GM21723 (cell line): ENCODE data around the gene WDSUB1.
A peak's percentile ranks its signal among the peaks of the same experiment; 100 is the strongest.

Source experiments
- ATAC-seq: cut with Tn5 transposase; IDR thresholded peaks from one replicate; pipeline ENCODE4 v1.9.1; 2021; ENCODE audit warnings: mild to moderate bottlenecking, moderate library complexity; ENCODE audit not compliant: unreplicated experiment

Gene WDSUB1

DNA sequence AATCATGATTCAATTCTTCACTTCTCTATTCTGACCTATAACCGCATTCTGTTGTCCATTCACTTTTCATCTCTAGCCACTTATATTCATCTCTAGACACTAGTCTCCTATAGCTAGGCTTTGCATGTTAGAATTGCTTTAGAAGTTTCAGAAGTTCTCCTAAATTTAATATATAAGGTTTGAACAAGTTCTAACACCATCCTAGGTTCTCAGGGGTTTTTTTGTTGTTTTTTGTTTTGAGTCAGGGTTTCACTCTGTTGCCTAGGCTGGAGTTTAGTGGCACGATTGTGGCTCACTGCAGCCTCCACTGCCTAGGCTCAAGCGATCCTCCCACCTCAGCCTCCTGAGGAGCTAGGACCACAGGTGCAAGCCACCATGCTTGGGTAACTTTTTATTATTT is 19.9 kb downstream of the WDSUB1 start:
- peak; percentile 55 for ATAC-seq

- no peak for ATAC-seq
Observed at GRCh38 chr2:159265171-159265576, 21.3 kb downstream of the WDSUB1 start.

DNA sequence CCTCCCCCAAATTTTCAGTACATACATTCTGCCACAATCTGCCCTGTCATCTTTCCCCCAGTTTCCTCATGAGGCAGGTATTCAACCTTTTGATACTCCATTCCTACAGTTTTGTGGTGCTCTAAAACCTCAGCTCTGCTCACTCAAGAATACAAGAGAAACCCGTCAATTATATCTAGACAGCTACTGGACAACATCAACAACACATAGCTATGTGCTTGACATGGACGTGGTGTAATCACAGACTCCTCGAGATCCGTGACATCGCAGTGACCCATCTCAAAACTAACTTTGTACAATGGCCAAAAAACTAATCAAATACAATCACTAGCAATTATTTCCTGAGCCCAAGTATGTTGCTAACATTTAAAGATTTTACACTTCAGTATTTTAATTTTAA is 23.6 kb downstream of the WDSUB1 start:
- no peak for ATAC-seq

DNA sequence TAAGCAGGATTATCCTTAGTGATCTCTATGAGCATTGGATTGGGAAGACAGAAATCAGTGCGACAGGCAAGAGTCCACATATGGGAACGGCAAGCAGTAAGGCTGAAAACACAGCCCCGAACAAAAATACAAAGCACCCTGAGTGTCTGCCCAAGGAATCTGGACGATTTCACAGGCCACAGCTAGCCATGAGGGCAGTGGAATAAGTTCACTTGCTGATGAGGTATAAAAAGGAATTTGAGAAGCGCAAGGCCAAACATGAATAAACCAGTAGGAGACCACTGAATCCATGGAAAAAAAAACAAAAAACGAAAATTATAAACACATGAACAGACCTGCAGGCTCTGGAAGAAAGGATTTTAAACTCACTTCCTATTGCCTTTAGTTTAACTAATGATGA is 24.3 kb downstream of the WDSUB1 start:
- no peak for ATAC-seq

DNA sequence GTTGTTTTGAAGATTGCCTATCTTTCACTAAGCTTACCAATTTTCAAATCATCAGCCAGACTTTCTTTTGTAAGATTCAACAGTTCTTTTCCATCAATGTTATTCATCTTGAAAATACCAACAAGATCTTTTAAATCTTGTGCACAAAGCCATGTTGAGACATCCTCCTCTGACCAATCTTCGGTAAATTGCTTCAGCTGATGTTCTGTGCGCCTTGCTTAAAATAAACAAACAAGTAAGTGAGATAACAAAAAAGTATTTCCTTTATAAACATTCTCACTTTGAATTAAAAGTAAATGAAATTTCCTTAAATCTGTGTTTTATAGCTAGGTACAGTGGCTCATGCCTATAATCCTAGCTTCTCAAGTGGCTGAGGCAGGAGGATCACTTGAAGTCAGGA is 30.3 kb downstream of the WDSUB1 start:
- ATAC-seq, result no peak

DNA sequence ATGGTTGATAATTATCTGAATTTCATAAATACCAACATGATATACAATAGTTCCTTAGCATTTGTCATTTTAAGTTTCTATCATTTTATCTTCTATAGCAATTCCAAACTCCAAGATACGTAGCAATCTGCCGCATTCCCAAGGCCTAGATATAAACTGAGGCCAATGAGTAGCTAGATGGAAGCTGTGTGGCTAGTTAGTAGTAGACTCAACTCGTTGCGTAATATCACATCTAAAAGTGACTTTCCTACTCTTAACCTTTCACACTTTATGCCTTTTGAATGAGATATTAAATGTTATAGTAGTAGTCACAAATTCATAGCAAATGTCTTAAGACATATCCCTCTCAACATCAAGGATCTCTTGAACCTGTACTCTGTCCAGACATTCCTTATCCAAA is 33.6 kb downstream of the WDSUB1 start:
- no peak for ATAC-seq

GRCh38 chr2:159251296-159252173 is 35.0 kb downstream of the WDSUB1 start:
- ATAC-seq, result no peak

- ATAC-seq, result peak; percentile 71
Observed at GRCh38 chr2:159249990-159250715, 36.4 kb downstream of the WDSUB1 start.

DNA sequence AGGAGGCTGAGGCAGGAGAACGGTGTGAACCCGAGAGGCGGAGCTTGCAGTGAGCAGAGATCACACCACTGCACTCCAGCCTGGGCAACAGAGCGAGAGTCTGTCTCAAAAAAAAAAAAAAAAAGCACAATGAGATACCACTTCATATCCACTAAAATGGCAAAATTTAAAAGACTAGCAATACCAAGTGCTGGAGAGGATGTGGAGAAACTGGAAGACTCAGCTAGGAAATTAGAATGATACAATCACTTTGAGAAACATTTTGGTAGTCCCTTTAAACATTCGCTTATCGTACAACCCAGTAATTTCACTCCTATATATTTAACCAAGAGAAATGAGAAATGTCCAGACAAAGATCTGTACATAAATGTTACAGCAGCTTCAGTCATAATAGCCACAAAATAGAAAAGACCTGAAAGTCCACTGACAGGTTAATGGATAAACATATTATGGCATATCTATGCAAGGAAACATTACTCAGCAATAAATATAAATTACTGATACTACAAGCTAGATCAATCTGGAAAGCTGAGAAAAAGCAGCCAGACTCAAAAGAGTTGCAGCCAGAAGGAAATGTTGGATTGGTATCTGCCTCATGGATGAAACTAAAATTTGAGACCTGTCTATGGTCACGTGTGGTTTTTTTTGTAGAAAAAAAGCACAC is 40.0 kb downstream of the WDSUB1 start:
- ATAC-seq, result no peak

DNA sequence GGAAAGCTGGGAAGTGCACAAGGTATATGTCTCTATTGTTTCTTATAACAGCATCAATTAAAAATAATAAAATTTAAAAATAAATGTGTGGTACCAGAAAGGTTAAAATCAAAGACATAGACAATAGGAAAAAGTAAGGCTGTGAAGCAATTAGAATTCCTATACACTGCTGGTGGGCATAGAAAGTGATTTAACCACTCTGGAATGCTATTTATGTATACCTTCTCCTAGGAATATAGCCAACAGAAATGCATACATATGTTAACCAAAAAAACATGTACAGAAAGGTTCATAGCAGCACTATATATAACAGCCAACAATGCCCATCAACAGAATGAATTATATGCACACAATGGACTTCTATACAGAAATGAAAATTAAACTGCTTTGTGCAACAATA is 43.0 kb downstream of the WDSUB1 start:
- ATAC-seq, result no peak

DNA sequence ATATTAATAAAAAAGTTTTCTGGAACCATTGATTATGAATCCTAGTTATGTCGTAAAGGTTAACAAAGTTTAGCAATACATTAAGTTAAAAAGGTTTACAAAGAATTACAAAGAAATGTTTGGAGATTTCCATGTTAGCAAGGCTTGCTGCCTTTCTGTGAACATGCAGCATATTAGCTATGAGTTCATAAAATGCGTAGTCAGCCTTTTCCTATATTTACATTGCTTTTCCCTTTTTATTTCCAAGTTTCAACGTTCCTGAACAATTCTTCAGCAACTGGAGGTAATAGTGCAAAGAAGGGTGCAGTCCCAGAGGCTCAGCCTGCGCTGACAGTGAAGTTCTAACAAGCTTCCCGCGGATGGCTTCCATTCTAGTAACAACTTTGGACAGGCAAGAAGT is 51.6 kb downstream of the WDSUB1 start:
- no peak for ATAC-seq

DNA sequence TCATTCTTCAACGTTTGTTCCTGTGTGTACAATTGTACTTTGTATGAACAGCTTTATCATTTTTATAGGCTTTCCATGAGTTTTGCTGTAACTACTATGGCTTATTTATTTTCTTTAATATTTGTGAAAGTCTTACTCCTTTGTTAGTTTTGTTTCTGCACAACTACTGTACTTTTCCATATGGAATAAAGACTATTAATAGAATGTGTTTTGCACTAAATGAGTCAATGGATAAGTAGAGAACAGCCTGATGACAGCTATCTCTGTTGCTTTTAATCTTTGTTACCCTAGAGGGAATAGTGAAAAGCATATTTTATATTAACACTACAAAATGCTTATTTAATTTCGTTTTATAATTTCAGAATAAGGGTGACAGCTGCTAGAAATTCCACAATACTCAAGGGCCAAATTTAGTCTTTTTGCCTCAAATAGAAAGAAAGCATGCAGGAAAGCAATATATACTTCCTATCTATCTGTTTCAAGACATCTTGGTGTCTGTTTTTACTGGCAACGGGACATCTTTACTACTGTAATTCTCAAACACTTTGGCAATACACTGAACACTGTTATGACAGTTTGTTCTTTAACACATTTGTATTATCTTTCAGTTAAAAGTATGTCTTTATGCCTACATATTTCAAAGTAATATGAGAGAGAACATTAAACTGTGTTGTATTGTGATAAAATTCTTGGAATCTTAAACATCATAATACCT is 53.9 kb downstream of the WDSUB1 start:
- no peak for ATAC-seq

- ATAC-seq, result no peak
Observed at GRCh38 chr2:159230145-159230877, 56.2 kb downstream of the WDSUB1 start.

GRCh38 chr2:159229476-159230144 is 56.9 kb downstream of the WDSUB1 start:
- ATAC-seq, result no peak

DNA sequence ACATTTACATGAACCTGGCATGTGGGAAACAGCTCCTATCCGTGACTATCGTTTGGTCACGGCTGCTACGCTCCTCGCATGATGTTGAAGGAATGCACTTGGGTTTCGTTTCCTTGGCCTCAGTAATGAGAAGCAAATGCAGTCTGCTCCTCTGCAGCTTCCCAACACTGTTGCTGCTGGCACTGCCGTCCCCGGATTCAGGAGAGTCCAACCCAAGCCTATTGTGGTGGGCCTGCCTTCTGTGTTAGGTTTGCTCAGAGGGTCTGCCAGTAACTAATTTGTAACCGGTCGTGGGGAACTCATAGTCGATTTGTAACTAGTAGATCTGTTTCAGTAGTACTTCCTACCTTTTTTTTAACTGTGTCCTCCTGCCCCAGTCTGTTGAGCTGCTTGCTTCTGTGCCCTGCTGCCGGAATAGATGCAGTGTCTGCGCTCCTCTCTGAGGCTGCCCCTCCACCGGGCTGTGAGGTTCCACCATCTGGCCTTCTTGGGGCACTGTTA is 58.4 kb downstream of the WDSUB1 start:
- no peak for ATAC-seq

DNA sequence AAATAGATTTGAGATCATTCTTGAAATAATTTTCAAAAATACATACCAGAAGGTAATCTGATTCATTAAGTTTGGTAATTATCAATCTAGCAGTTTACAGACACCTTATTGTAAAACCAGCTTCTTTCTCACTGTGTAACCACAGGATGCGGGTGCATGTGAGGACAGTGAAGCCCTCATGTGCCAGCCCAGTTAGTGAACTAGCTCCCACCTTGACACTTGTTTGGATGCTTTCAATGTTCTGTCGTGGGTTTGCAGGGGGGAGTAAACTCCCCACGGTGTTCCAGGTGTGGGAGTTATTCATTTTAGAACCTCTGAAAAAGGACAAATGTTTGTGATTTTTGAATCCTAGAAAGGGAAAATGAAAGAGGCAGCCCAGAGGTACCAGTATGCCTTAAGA is 59.0 kb downstream of the WDSUB1 start:
- ATAC-seq, result no peak

- ATAC-seq, result no peak
Observed at GRCh38 chr2:159226608-159227385, 59.7 kb downstream of the WDSUB1 start.

DNA sequence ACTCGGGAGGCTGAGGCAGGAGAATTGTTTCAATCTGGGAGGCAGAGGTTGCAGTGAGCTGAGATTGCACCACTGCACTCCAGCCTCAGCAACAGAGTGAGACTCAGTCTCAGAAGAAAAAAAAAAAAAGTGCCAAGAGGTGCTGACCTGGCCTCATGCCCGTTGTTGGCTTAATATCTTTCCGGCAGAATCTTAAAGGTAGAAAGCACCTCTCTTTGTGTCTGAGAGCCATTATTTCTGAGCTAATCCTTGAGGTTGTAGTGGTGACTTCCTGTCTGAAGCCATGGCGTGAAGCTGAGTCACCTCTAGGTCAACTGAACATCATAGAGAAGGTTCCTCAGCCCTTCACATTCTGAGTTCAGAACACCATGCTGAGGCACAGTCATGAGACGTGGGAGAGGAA is 60.4 kb downstream of the WDSUB1 start:
- ATAC-seq, result no peak
